Head of caudate nucleus (tissue), 42 donors: ENCODE results near the gene TM2D3.
A peak's percentile ranks its signal among the peaks of the same experiment; 100 is the strongest.
"Not testable (repeated sequence)": the region's sequence is repeated elsewhere in the genome, so short reads cannot be mapped to it uniquely, and the experiment has no call there.

Experiments used
- DNase-seq, 42 donors: peaks; one replicate each; pipeline versions ENCODE4 v3.0.0 to v3.0.0-alpha.2; 2020 to 2021; ENCODE audit warnings: mixed read lengths in 7 of 42
- intact Hi-C: fragments of 100-400 bp; cut with DNase I; formaldehyde crosslinking; loops from one replicate; pipeline ENCODE4 v1.15.0; 2022

Gene TM2D3

GRCh38 chr15:101660005-101660404 is 7.8 kb upstream of the TM2D3 start:
- intact Hi-C loops = no loop called here
- DNase-seq = no peak

- intact Hi-C loops = no loop called here
Observed at GRCh38 chr15:101657968-101658784, 6.0 kb upstream of the TM2D3 start.

GRCh38 chr15:101657171-101657570 is 5.0 kb upstream of the TM2D3 start:
- no peak for DNase-seq
- intact Hi-C loops = no loop called here

More at GRCh38 chr15:101657968-101658784, 6.0 kb upstream of the TM2D3 start:
- peak in 1 of 42 donors; percentile 9 for DNase-seq

- intact Hi-C loops = loop anchor here (5.0 kb wide), 1 partner anchor 68 kb away; the partner anchor contains the start of gene TARS3
- not testable (repeated sequence) for DNase-seq
Observed at GRCh38 chr15:101654624-101655337, 2.6 kb upstream of the TM2D3 start.

- intact Hi-C loops = loop anchor here (5.0 kb wide), 1 partner anchor 68 kb away; the partner anchor contains the start of gene TARS3
- DNase-seq = no peak
Observed at GRCh38 chr15:101654171-101654570, 2.0 kb upstream of the TM2D3 start.

GRCh38 chr15:101652786-101653430 is 727 bp upstream of the TM2D3 start:
- DNase-seq = peak in 34 of 42 donors; percentile 7 to 71 (median 46)
- intact Hi-C loops = loop anchor here (5.0 kb wide), 1 partner anchor 69 kb away; the partner anchor contains the start of gene TARS3

GRCh38 chr15:101651554-101652097 is 555 bp downstream of the TM2D3 start:
- peak in 9 of 42 donors; percentile 27 to 57 (median 45) for DNase-seq

GRCh38 chr15:101650145-101650544 is 2.0 kb downstream of the TM2D3 start:
- no peak for DNase-seq
- intact Hi-C loops = loop anchor here (5.0 kb wide), 1 partner anchor 72 kb away; the partner anchor contains the start of gene TARS3

More at GRCh38 chr15:101651554-101652097, 555 bp downstream of the TM2D3 start:
- intact Hi-C loops = loop anchor here (5.0 kb wide), 1 partner anchor 71 kb away; the partner anchor contains the start of gene TARS3

- no peak for DNase-seq
- intact Hi-C loops = no loop called here
Observed at GRCh38 chr15:101648356-101648755, 3.8 kb downstream of the TM2D3 start.

GRCh38 chr15:101647251-101647650 is 4.9 kb downstream of the TM2D3 start:
- intact Hi-C loops = loop anchor here (2.0 kb wide), 1 partner anchor 352 kb away; the partner anchor contains the start of gene SNRPA1
- DNase-seq = no peak

GRCh38 chr15:101646672-101647071 is 5.5 kb downstream of the TM2D3 start:
- intact Hi-C loops = loop anchor here (2.0 kb wide), 1 partner anchor 352 kb away; the partner anchor contains the start of gene SNRPA1
- DNase-seq = peak in 1 of 42 donors; percentile 15

- DNase-seq = peak in 27 of 42 donors; percentile 18 to 71 (median 45)
- intact Hi-C loops = no loop called here
Observed at GRCh38 chr15:101642361-101642760, 9.8 kb downstream of the TM2D3 start.

GRCh38 chr15:101641894-101642293 is 10.3 kb downstream of the TM2D3 start:
- no peak for DNase-seq
- intact Hi-C loops = no loop called here

GRCh38 chr15:101641129-101641764 is 10.9 kb downstream of the TM2D3 start:
- DNase-seq = peak in 41 of 42 donors; percentile 50 to 95 (median 85)
- intact Hi-C loops = no loop called here

- intact Hi-C loops = no loop called here
- no peak for DNase-seq
Observed at GRCh38 chr15:101639667-101640066, 12.5 kb downstream of the TM2D3 start.

- DNase-seq = no peak
- intact Hi-C loops = no loop called here
Observed at GRCh38 chr15:101637919-101638318, 14.3 kb downstream of the TM2D3 start.

- intact Hi-C loops = no loop called here
- no peak for DNase-seq
Observed at GRCh38 chr15:101637516-101637915, 14.7 kb downstream of the TM2D3 start.

GRCh38 chr15:101637038-101637437 is 15.1 kb downstream of the TM2D3 start:
- DNase-seq = no peak
- intact Hi-C loops = no loop called here
